NK-92 treated with Interleukin-12 subunit alpha and Interleukin-12 subunit beta, amount 100 ng/mL, for 24 hours (cell line): ENCODE results near the gene SLC6A9.

Experiments
- DNase-seq: peaks from one replicate; lab custom pipeline; 2025; lab: John Stamatoyannopoulos, UW

The SLC6A9 gene

DNA sequence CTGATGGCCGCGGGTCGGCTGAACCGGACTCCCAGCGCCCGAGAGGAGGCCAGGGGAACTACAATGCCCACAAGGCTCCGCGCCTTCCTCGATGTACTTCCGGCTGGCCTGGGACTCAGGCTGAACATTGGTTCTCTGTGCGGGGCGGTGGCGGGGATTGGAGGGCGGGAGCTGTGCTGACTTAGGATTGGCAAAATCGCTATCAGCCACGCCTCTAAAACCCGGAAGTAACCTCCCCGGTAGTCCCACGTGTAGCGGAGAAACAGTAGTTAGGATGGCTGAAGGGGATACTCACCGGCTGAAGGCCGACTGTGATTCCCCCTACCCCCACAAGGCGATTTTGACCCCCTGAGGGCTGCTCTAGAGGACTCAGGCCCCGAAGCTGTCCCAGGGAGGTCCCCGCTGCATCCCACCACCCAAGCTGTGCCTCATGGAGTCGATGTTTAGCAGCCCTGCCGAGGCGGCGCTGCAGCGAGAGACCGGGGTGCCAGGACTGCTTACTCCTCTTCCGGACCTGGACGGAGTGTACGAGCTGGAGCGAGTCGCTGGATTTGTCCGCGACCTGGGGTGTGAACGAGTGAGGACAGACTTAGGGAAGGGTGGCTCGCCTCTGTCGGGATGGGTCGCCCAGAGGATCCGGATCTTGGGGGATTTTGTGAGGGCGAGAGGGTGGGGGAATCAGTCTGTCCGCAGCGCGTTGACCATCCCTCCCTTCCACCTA lies 61.4 kb downstream of the SLC6A9 start, which contains the start of gene DPH2:
DPH2 (plus strand) TSS at position 265 of the 721 bp plus-strand sequence; CDS start at position 431, 166 bp downstream.
- DNase-seq: peak; percentile 94

DNA sequence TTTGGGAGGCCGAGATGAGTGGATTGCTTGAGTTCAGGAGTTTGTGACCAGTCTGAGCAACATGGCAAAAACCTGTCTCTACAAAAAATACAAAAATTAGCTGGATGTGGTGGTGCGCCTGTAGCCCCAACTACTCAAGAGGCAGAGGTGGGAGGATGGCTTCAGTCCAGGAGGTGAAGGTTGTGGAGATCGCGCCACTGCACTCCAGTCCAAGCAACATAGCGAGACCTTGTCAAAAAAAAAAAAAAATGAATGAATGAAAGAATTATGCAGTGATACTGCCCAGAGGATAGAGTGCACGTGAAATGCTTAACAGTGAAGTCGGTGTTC lies 61.9 kb downstream of the SLC6A9 start:
- no peak for DNase-seq

- peak; percentile 17 for DNase-seq
These were observed 62.8 kb downstream of the SLC6A9 start for GRCh38 chr1:43968348-43968948.

GRCh38 chr1:43965316-43965715 lies 65.9 kb downstream of the SLC6A9 start:
- no peak for DNase-seq

DNA sequence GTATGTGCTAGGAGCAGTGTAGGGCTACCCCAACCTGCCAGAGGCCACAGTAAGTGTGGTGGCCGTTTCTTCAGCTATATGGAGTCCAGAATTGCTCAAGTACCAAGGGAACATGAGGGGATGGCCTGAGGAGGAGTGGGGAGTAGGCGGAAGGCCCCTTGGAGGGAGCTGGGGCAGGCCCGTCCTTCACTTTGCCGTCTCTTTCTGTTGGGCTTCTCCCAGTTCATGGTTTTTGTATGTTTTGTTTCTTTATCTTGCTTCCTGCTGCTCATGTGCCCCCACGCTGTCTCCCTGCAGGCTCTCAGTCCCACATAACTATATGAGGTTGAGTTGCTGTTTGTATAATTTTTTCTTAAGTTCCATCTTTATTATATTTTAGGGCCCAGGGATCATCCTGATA lies 67.4 kb downstream of the SLC6A9 start:
- no peak for DNase-seq

GRCh38 chr1:43963006-43963405 lies 68.3 kb downstream of the SLC6A9 start:
- no peak for DNase-seq

GRCh38 chr1:43962324-43962723 lies 68.9 kb downstream of the SLC6A9 start:
- no peak for DNase-seq

- DNase-seq: no peak
These were observed 69.6 kb downstream of the SLC6A9 start for GRCh38 chr1:43961692-43962091.

DNA sequence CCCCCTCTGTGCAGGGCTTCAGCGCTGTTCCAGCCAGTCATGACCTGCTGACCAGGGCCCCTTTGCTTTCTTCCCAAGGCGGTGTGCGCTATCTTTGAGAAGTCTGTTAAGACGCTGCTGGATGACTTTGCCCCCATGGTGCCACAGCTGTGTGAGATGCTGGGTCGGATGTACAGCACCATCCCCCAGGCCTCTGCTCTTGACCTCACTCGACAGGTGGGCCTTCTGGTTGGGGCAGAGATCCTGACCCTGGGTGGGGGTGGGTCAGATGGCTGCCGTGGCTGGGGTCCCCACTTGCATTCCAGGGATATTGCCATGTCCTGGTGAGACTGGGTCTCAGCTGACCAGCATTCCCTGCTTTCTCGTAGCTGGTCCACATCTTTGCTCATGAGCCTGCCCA lies 70.5 kb downstream of the SLC6A9 start:
- no peak for DNase-seq

GRCh38 chr1:43958351-43959255 lies 72.7 kb downstream of the SLC6A9 start:
- DNase-seq: no peak

DNA sequence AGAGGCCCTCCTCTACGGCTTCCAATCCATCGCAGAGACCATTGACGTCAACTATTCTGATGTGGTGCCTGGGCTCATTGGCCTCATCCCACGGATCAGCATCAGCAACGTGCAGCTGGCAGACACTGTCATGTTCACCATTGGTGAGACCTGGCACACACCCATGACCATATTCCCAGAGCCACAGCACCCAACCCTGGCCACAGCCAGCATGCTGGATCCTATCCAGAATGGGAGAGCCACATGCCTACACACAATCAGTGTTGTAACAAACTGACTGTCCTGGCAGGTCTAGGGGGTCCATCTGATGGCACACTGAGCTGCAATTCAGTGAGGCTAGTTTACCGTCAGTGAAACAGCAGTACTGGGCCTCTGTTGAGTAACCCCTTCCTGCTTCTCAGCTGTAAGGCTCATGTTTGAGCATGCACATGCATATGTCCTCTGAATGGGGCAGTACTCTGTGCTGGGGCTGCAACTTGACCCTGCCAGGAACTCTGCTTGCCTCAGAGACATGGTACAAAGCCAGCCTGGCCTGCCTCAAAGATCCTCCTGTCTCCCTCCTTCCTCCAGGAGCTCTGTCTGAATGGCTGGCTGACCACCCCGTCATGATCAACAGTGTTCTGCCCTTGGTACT lies 73.7 kb downstream of the SLC6A9 start:
- no peak for DNase-seq

- DNase-seq: no peak
These were observed 75.0 kb downstream of the SLC6A9 start for GRCh38 chr1:43956234-43956633.

- no peak for DNase-seq
These were observed 77.2 kb downstream of the SLC6A9 start for GRCh38 chr1:43954036-43954435.

GRCh38 chr1:43953361-43953760 lies 77.9 kb downstream of the SLC6A9 start:
- no peak for DNase-seq

GRCh38 chr1:43952731-43953346 lies 78.4 kb downstream of the SLC6A9 start:
- DNase-seq: no peak

DNA sequence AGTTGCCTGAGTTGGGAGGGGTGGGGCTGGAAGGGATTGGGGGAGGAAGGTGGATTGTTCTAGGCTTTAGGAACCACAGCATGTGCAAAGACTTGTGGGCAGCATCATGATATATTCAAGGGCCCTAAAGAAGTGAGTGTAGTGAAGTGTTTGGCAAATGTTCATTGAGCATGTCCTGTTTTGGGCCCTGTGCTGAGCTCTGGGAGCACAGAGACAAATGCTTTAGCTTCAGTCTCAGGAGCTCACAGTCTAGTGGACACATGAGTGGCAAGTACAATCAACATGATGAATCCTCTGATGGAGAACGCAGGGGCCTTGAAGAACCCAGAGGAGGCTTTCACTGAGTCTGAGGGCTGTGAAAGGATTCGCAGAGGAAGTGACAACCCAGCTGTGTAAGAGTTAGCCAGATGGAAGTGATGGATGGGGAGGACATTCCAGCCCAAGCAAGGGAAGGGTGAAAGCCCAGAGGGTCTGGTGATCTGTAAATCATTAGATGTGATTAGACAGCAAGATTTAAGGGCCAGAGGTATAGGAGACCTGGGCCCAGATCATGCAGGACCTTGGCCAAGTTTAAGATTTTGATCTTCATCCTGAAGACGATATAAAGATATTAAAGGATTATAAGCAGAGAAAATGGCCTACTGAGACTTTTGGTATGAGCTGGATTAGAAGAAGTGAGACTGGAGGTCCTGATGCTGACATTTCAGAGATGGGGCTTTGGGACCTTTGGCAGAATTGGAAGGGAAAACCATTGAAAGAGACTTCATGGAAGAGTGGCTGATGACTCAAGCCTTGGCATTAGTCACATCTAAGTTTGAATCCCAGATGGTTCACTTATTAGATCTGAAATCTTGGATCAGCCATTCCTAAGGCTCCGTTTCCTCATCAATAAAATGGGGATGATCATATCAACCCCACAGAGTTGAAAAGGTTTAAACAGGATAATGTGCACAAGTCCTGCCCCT lies 80.0 kb downstream of the SLC6A9 start:
- no peak for DNase-seq

DNA sequence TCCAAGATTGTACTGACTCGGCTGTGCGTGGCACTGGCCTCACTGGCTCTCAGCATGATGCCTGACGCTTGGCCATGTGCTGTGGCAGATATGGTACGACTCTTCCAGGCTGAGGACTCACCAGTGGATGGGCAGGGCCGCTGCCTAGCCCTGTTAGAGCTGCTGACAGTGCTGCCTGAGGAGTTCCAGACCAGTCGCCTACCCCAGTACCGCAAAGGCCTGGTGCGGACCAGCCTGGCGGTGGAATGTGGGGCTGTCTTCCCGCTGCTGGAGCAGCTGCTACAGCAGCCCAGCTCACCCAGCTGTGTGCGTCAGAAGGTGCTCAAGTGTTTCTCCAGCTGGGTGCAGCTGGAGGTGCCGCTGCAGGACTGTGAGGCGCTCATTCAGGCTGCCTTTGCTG lies 81.6 kb downstream of the SLC6A9 start:
- DNase-seq: no peak

DNA sequence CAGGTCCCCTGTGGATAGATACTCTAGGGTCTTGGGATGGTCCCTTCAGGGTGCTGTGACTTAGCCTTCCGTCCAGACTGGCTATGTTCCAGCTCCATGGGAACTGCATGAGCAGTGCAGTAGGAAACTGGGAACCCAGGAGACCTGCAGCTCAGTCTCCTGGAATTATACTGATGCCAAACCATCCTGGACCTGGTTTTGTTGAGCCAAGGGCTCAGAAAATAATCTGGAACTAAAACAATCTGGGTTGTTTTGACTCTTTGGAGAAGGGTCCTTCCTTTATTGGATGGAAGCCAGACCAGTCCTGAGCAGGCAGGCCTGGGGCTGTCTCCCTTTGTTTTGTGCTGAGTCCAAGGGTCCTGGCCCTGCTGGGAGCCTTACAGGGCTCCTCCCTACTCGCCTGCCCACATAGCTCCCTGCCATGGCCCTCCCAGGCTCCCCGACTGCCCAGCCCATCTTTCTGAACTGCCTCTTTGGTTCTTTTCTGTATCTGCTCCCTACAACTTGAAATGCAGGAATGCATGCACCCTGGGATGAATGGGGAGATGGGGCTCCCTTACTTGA lies 83.3 kb downstream of the SLC6A9 start:
- DNase-seq: no peak

DNA sequence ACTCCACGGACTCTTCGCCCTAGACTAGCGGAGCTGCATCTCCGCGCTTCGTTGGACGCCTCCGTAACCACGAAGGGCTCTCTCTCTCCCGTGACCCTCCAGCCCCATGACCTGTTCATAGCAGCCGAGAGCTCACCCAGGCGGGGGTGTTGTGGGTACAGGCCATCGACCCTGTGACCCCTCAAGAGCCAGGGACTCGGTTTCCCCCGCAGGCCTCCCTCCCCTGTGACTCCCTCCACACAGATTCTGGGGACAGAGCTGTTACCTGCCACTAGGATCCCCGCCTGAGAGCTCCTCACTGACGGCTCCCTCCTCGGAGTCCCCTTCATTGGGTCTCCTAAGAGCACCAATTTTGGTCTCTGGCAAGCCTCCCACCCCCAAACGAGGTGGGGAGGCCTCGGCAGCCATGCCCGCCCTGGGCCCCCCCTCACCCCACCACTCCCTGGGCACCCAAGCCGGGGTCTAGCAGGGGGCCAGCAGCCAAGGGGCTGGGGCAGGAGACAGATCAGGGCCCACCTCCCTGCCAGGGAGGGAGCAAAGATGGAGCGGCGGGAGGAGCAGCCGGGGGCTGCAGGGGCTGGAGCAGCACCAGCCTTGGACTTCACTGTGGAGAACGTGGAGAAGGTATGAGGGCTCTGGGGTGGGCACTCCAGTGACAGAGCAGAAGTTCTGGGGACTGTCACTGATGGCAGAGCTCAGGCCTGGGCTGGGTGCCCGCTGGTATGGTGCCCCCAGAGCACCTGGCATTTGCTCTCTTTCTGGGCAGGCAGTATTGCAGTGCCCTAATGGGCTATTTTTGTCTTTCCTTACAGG lies 84.0 kb downstream of the SLC6A9 start:
- no peak for DNase-seq
